IPS-15b (cell line): ENCODE results near the gene CDH23.

Experiments
- H3K27me3 ChIP-seq: one replicate; pipeline ENCODE4 v1.6.1; 2013; ENCODE audit warnings: low read length; ENCODE audit not compliant: control insufficient read depth, insufficient read depth
- H3K36me3 ChIP-seq: one replicate; pipeline ENCODE4 v1.6.1; 2013; ENCODE audit warnings: low read length; ENCODE audit not compliant: control insufficient read depth, insufficient read depth
- H3K4me1 ChIP-seq: one replicate; pipeline ENCODE4 v1.6.1; 2013; ENCODE audit warnings: mild to moderate bottlenecking, low read length; ENCODE audit not compliant: control insufficient read depth, insufficient read depth
- H3K4me3 ChIP-seq: one replicate; pipeline ENCODE4 v1.5.1; 2013; ENCODE audit warnings: low read depth, low read length
- H3K9ac ChIP-seq: one replicate; pipeline ENCODE4 v1.6.1; 2013; ENCODE audit warnings: low read depth, mild to moderate bottlenecking, low read length
- H3K9me3 ChIP-seq: one replicate; pipeline ENCODE4 v1.6.1; 2013; ENCODE audit warnings: mild to moderate bottlenecking, low read length; ENCODE audit not compliant: control insufficient read depth, insufficient read depth

The CDH23 gene

DNA sequence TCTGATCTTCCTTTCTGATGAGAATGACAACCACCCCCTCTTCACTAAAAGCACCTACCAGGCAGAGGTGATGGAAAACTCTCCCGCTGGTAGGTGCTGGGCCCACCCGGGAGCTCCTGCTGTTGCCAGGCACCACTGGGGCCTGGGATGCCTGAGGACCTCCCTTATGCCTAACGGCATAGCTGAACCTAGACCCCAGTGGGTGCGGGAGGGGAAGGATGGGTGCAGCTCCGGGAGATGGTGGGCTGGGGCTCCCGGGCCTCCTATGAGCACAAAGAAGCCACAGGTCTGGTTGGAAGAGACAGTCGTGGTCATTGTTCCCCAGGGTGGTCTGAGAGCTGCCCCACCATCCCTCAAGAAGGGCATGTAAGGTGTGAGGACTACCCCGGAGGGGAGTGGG lies 392.2 kb downstream of the CDH23 start:
- no peaks in the 10 kb centered on the region for H3K9me3 ChIP-seq
- H3K27me3 ChIP-seq = no peaks in the 10 kb centered on the region
- no peak overlapping the region for H3K4me3 ChIP-seq
- no peak overlapping the region for H3K9ac ChIP-seq
- H3K36me3 ChIP-seq = no peaks in the 10 kb centered on the region
- no peaks in the 10 kb centered on the region for H3K4me1 ChIP-seq

DNA sequence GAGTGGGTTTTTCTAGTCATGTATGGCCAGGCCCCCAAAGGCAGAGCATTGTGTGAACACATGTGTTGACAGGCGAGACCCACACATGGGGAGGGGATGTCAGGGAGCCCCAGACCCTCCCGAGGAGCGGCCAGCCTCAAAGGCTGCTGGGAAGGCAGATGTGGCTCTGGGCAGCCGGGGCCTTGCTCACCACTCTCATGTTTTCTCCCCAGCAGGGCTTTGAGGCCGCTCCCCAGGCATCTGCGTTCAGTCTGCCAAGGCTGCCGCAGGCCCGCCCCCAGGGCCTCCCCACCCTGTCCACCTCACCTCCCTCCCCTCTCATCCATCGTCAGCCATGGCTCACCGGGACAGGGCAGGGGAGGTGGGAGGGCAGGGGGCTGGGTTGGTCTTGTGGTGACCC lies 393.2 kb downstream of the CDH23 start:
- Histone ChIP-seq H3K36me3 (no peaks in the 10 kb centered on the region), H3K9ac (no peak overlapping the region), H3K9me3 (no peaks in the 10 kb centered on the region), H3K27me3 (no peaks in the 10 kb centered on the region), H3K4me1 (no peaks in the 10 kb centered on the region), H3K4me3 (no peak overlapping the region)

DNA sequence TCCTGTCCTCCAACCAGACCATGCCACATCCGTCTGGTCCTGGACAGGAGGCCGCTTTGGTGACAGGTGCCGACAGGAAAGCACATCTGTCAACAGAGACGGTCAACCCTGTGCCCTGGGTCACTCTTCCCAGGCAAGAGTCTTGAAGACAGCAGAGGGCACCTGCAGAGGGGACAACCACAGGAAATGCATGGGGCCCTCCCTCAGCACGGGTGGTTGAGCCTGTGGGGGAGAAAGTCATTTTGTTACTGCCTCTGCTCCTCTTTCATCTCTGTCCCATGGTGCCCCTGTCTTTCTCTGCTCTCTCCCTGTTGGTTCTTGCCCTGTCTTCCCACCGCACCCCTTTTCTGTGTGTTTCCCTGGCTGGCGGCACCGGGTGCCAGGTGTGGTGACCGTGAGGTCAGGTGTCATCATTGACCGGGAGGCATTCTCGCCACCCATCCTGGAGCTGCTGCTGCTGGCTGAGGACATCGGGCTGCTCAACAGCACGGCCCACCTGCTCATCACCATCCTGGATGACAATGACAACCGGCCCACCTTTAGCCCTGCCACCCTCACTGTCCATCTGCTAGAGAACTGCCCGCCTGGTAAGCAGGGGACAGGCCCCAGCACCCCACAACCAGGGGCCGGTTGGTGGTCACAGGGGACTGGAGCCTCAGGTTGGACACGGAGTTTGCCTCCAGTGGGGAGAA lies 394.2 kb downstream of the CDH23 start:
- H3K9me3 ChIP-seq = no peaks in the 10 kb centered on the region
- H3K4me1 ChIP-seq = no peaks in the 10 kb centered on the region
- no peaks in the 10 kb centered on the region for H3K27me3 ChIP-seq
- H3K9ac ChIP-seq = no peak overlapping the region
- H3K4me3 ChIP-seq = no peak overlapping the region
- H3K36me3 ChIP-seq = no peaks in the 10 kb centered on the region

DNA sequence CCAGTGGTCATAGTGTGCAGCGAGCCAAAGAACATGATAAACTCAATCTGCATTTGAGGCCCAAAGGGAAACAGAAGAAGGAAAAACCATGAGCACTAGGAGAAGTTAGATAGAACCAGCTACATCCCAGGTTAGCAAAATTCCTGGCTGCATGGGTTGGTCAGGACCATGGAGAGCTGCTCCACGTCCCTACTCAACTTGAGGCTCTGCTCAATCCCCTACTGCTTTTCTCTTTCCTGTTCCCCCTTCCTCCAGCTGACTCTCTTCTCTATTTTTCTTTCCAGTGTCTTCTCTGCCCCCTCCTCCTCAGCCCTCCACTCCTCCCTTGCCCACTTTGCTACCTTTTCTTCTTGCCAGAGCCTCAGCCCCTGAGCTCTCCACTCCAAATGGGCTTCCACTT lies 398.5 kb downstream of the CDH23 start:
- Histone ChIP-seq H3K9ac (no peak overlapping the region), H3K27me3 (no peaks in the 10 kb centered on the region), H3K36me3 (no peaks in the 10 kb centered on the region), H3K4me1 (no peaks in the 10 kb centered on the region), H3K4me3 (no peak overlapping the region), H3K9me3 (no peaks in the 10 kb centered on the region)

DNA sequence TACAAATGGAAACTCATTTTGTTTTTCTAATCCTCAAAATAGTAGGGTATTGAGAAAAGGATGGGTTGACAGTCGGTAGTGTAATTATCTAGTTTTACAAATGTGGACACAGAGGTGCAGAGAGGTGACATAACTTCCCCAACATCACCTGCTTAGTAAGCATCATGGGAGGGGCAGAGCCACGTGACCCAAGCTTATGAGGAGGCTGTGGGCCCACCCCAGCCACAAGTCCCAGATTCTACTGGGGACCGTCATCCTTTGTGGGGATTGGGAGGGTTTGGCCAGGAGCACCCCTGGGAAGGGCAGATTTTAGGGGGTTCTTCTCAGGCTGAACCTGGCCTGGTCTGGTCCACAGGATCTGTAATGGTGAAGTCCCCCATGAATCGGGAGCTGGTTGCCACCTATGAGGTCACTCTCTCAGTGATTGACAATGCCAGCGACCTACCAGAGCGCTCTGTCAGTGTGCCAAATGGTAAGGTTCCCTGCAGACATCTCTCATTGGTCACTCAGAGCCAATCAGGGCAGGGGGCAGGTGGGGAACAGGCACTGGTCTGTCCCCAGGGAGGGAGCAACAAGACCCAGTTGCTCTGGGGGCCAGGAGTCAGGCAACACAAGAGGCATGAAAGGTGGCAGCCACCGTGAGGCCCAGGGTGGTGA lies 400.2 kb downstream of the CDH23 start:
- H3K4me1 ChIP-seq = no peaks in the 10 kb centered on the region
- no peaks in the 10 kb centered on the region for H3K27me3 ChIP-seq
- H3K4me3 ChIP-seq = no peak overlapping the region
- H3K9ac ChIP-seq = no peak overlapping the region
- no peaks in the 10 kb centered on the region for H3K36me3 ChIP-seq
- H3K9me3 ChIP-seq = no peaks in the 10 kb centered on the region

DNA sequence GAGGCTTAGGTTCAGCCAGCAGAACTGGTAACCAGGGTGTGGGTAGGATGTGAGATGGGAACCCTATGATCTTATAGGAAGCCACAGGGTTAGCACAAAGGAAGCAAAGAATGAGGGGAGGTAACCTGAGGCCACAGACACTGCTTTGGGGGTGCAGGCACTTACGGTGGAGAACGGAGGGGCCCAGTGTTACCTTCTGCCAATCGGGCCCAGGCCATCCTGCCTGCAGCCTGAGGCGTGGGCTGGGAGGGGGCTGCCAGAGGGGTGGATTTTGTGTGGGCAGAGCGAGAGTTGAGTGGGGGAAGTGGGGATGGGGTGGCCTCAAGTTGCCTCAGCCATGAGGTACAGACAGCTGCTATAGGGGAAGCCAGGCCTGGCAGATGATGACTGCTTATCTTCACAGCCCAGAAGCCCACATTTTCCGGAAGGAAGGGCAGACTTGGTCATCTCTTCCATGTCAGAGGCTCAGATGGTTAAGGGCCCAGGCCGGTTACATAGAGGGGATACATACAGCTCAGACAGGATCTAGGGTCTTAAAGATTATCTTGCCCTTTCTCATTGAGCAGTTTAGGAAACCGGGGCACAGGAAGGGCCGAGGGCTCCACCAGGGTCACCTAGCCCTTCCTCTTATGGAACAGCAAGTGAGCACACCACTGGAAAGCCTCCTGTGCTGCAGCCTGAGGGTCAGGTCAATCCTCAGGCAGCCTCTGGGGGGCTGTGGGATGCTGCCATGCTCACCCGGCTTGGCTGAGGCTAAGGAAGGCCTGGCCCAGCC lies 401.0 kb downstream of the CDH23 start:
- Histone ChIP-seq H3K27me3 (no peaks in the 10 kb centered on the region), H3K4me1 (no peaks in the 10 kb centered on the region), H3K36me3 (no peaks in the 10 kb centered on the region), H3K9ac (no peak overlapping the region), H3K9me3 (no peaks in the 10 kb centered on the region), H3K4me3 (no peak overlapping the region)

DNA sequence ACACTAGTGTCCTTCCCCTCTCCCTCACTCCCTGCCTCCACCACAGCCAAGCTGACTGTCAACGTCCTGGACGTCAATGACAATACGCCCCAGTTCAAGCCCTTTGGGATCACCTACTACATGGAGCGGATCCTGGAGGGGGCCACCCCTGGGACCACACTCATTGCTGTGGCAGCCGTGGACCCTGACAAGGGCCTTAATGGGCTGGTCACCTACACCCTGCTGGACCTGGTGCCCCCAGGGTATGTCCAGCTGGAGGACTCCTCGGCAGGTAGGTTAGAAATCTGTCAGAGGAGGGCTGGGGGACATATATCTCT lies 401.5 kb downstream of the CDH23 start:
- no peaks in the 10 kb centered on the region for H3K36me3 ChIP-seq
- H3K9ac ChIP-seq = no peak overlapping the region
- no peak overlapping the region for H3K4me3 ChIP-seq
- H3K4me1 ChIP-seq = no peaks in the 10 kb centered on the region
- H3K9me3 ChIP-seq = no peaks in the 10 kb centered on the region
- H3K27me3 ChIP-seq = no peaks in the 10 kb centered on the region

DNA sequence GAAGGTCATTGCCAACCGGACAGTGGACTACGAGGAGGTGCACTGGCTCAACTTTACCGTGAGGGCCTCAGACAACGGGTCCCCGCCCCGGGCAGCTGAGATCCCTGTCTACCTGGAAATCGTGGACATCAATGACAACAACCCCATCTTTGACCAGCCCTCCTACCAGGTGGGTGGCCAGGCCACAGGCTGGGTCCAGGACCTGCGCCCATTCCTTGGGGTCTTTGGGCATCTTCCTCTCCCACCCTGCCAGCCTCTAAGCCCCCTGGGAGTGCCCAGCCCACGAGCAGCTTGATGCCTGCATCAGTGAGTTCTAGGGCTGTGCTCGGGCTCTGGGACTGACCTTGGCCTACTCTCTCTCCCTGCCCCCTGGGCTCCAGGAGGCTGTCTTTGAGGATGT lies 402.4 kb downstream of the CDH23 start:
- Histone ChIP-seq H3K4me3 (no peak overlapping the region), H3K4me1 (no peaks in the 10 kb centered on the region), H3K27me3 (peaks cover under 1% of the 10 kb centered on the region), H3K9me3 (no peaks in the 10 kb centered on the region), H3K9ac (no peak overlapping the region), H3K36me3 (no peaks in the 10 kb centered on the region)

DNA sequence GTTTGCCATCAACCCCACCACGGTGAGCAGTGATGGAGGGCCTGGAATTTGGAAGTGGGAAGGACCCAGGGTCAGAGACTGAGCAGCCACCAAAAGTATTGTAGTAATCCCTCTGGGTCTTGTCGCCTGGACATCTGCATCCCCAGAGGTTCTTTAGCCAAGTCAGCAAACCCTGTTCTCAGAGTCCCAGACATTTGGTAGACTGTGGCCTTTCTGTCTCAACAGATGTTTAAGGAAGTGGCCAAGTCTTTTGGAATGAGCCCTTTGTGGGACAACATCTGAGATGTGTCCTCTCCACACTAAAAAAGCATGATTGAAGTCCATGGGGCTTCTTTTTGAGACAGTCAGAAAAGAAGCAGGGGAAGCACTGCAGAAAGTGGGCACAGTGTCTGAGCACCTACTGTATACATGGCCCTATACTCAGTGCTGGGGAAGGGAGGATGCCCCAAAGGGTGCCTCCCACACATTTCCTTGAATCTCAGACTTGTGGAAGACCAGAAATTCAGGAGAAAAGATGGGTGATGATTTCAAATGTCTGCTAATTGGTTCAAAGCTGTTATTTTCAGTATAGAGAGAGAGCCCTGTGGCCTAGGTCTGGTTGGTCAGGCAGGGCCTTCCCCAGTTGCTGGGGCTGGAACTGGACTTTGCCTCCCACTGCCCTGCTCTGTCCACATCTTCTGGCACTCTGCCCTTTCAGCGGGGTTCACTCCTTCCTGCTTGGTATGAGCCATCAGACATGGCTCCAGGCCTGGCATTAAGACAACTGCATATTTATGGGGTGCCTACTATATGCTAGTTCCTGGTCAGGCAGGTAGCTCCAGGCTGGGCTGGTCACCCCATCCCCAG lies 403.1 kb downstream of the CDH23 start:
- Histone ChIP-seq H3K36me3 (no peaks in the 10 kb centered on the region), H3K9ac (no peak overlapping the region), H3K4me1 (no peaks in the 10 kb centered on the region), H3K4me3 (no peak overlapping the region), H3K27me3 (peaks cover 7% of the 10 kb centered on the region), H3K9me3 (no peaks in the 10 kb centered on the region)

DNA sequence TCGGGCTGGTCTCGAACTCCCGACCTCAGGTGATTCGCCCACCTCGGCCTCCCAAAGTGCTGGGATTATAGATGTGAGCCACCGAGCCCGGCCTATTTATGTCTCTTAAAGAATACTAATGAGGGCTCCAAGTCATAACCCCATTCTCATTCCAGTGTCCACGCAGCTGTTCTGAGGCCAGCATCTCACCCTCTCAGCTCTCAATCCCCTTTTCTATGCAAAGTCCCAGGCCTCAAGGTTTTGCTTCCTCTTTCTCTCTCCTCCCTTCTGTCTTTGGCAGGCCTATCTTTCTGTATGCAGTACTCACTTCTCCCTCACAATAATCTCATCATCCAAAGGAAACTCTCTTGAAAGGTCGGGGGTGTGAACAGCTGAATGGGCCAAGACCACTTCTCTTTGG lies 404.6 kb downstream of the CDH23 start:
- Histone ChIP-seq H3K27me3 (peaks cover 15% of the 10 kb centered on the region), H3K9ac (no peak overlapping the region), H3K4me1 (peaks cover 3% of the 10 kb centered on the region), H3K36me3 (no peaks in the 10 kb centered on the region), H3K9me3 (no peaks in the 10 kb centered on the region), H3K4me3 (no peak overlapping the region)

DNA sequence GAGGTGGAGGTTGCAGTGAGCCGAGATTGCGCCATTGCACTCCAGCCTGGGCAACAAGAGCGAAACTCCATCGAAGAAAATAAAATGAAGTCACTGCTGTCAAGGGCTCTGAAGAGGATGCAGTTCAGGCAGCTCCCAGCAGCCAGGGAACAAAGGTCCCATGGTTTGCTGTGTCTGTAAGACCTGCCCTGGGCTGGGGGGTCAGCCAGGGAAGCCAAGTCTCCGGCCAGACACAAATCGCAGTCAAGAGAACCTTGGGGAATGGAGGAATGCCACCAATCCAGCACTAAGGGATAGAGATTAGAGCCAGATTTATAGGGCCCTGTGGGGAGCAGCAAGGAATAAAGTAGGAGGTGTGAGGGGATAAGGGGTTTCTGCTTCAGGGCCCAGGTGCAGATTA lies 405.5 kb downstream of the CDH23 start:
- H3K4me1 ChIP-seq = peaks cover 3% of the 10 kb centered on the region
- H3K9me3 ChIP-seq = no peaks in the 10 kb centered on the region
- H3K36me3 ChIP-seq = no peaks in the 10 kb centered on the region
- H3K9ac ChIP-seq = no peak overlapping the region
- H3K4me3 ChIP-seq = no peak overlapping the region
- peaks cover 15% of the 10 kb centered on the region for H3K27me3 ChIP-seq
